ENCODE data around the gene HOXB5.

DNA sequence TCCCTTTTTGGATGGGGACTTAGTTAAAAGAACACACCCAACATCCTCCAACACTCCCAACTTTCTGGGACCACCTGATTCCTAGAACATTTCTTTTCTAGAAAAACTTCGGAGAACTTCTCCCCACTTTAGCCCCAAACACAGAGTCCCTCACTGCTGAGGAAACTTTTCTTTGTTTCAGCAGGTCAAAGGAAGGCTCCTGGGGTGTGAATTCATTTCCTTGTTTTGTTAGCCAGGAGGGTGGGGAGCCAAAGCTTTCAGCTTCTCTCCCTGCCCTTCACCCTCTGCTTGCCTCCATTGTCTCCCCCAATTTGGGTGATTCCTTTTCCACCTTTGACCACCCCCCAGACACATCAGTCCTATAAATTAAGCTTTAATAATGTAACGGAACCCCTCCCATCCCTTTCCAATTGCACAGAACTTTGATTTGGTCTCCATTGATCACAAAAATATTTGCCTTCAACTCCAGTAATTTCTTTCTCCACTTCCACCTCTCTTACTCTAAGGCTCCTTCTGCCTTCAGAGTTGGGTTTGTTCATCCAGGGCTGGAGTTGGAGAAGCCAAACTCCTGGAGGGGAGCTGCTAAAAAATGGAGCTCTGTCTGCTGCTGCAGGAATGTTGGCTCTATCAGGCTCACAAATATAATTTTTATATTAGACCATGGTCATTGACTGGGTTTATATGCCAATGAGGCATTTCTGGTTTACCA, 25.8 kb downstream of the HOXB5 start:
- no peak for TF ChIP-seq CTCF (IDR thresholded peaks at IDR 0.05; ENCODE audit: low read length)
- TF ChIP-seq EZH2 (IDR thresholded peaks at IDR 0.05; ENCODE audit: borderline replicate concordance, low read length): no peak
